GM18870 (cell line): Measurements from ENCODE around the gene OSBPL10.
A peak's percentile ranks its signal among the peaks of the same experiment; 100 is the strongest.

Experiments
- ATAC-seq: cut with Tn5 transposase; IDR thresholded peaks from one replicate; pipeline ENCODE4 v1.9.1; 2021; ENCODE audit warnings: moderate library complexity; ENCODE audit not compliant: unreplicated experiment

Gene OSBPL10

DNA sequence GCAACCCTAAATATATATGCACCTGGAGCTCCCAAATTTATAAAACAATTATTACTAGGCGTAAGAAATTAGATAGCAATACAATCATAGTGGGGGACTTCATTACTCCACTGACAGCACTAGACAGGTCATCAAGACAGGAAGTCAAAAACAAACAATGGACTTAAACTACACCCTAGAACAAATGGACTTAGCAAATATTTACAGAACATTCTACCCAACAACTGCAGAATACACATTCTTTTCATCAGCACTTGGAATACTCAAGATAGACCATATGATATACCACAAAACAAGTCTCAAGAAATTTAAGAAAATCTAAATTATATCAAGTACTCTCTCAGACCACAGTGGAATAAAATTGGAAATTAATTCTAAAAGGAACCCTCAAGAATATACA is 201.5 kb downstream of the OSBPL10 start:
- no peak for ATAC-seq

- ATAC-seq, result no peak
Measured at GRCh38 chr3:31777887-31778286, 203.2 kb downstream of the OSBPL10 start.

DNA sequence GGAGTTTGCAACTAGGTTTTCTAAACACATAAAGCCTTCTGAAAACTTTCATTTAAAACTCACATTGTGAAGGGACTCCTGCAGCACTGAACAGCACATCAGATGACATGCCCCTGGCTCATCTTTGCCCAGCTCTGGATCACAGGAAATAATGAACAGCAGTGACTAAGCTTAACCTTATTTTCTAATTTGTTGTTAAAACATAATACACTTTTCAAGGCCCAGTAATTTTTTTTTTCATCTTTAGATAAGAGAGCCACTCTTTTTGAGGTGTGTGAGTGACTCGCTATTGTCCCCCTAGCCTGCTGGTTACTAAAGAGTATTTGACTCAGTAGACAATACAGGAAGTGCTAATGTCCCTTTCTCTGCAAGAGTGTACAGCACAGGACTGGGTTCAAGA is 204.0 kb downstream of the OSBPL10 start:
- no peak for ATAC-seq

DNA sequence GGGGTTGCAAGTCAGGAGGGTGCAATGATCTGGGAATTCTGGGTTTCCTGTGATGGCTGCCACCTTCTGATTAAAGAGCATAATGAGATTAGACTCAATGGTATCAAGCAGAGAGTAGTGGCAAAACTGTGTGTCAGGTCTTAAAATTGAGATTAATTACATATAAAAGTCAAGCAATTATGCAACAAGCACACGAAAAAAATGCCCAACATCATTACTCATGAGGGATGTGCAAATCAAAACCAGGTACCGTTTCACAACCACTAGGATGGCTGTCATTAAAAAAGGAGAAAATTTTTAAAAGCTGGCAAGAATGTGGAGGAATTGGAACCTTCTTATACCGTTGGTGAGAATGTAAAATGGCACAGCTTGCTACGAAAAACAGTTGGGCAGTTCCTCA is 205.0 kb downstream of the OSBPL10 start:
- no peak for ATAC-seq

DNA sequence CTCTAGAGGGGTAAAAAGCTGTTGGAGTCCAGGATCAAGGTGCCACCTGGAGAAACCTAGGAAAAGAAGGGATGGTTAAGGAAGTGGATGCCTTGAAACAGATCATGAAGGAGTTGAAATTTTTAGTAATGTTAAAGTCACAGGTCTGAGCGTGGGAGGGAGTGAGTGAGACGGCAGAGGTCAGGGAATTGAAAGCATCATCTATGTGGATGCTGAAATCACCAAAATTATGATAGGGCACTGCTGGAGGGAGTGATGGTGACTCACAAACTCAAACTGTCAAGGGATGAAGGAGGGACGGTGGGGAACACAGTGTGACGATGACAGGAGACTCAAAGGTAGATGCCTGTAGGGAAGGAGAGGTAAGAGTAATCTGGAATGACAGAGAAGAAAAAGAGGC is 205.7 kb downstream of the OSBPL10 start:
- no peak for ATAC-seq

GRCh38 chr3:31772758-31773473 is 208.1 kb downstream of the OSBPL10 start:
- no peak for ATAC-seq

GRCh38 chr3:31772272-31772671 is 208.8 kb downstream of the OSBPL10 start:
- ATAC-seq, result no peak

DNA sequence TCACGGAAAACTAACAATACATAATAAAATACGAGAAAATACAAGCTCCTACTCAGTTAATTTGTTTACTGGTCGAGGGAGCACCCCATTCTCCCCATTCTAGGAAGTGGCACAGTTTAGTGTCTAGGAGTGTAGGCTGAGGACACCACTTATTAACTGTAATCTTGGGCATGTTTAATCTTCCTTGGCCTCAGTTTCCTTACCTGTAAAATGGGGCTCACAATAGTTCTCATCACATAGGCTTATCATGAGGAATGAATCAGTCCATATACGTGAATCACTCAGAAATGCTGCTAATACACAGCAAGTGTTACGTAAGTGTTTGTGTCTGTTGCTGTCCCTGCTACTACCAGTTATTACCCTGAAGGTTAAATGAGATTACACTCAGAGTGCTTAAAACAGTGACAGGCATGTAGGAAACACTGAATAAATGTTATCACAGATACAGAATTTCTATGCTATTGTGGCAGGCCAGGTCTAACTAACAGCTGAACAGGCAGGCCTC is 210.2 kb downstream of the OSBPL10 start:
- ATAC-seq, result no peak

- no peak for ATAC-seq
Measured at GRCh38 chr3:31768479-31769125, 212.5 kb downstream of the OSBPL10 start.

GRCh38 chr3:31767920-31768319 is 213.1 kb downstream of the OSBPL10 start:
- ATAC-seq, result no peak

DNA sequence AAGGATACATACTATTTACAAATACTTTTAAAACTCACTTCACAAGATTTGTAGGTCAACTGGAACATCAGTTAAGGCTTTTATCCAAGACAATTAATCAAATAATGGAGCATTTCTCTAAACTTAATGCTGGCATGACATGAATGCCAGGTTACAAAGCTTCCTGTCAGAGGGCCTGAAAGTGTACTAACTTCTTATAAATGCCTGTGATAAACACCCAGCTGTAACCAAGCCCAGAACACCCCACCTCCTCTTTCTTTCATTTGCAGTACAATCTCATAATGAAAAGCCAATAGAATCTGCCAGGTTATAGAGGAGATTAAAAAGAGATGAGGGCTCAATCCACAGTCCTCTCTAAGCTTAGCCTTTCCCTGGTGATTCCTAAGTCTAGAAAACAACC is 214.4 kb downstream of the OSBPL10 start:
- no peak for ATAC-seq

DNA sequence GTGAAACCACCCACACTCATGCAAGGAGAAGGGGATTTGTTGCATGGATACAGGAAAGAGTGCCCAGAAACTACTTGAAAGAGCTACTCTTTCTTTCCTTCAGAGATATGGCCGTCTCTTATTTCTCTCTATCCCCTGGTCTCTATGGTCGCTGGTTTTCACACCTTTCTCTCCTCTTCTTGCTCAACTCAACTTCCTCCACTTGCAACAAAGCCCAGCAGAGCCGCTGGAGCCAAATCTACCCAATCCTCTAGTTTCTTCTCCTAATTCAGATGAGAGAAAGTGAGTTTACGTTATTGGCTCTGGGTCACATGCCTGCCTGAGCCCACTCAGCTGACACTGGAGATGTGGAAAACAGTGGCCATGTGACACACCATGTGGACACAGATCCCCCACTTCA is 215.2 kb downstream of the OSBPL10 start:
- ATAC-seq, result no peak

- ATAC-seq, result no peak
Measured at GRCh38 chr3:31763731-31764130, 217.3 kb downstream of the OSBPL10 start.

- ATAC-seq, result no peak
Measured at GRCh38 chr3:31762888-31763351, 218.1 kb downstream of the OSBPL10 start.

- no peak for ATAC-seq
Measured at GRCh38 chr3:31762097-31762764, 218.8 kb downstream of the OSBPL10 start.

GRCh38 chr3:31760654-31761053 is 220.4 kb downstream of the OSBPL10 start:
- ATAC-seq, result no peak

DNA sequence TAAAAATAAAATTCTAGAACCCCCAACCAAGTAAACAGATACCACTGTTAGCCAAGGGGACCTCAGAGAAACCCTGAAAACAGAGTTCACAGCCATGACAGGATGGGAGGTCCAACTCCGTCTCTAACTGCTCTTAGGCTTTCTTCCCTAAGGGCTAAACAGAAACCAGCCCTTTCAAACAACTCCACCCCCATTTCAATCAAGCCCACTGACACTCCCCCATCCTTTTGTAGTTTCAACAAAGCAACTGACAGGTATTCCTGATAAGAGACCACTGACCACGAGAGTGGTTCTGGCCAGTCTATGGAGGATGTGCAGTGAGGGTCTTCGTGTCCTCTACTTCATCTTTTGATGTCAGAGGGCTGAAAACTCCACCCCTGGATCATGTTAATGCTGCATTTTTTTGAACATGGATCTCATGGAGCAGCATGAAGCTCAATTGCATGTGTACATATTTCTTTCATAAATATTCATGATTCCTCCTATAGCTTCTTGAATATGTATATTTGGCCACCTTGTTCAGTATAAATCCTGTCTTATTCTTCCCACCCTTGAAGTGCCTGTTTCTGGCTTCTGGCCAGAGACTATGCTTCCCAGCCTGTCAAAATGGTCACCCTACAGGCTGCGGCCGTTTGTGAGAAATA is 222.6 kb downstream of the OSBPL10 start:
- no peak for ATAC-seq

DNA sequence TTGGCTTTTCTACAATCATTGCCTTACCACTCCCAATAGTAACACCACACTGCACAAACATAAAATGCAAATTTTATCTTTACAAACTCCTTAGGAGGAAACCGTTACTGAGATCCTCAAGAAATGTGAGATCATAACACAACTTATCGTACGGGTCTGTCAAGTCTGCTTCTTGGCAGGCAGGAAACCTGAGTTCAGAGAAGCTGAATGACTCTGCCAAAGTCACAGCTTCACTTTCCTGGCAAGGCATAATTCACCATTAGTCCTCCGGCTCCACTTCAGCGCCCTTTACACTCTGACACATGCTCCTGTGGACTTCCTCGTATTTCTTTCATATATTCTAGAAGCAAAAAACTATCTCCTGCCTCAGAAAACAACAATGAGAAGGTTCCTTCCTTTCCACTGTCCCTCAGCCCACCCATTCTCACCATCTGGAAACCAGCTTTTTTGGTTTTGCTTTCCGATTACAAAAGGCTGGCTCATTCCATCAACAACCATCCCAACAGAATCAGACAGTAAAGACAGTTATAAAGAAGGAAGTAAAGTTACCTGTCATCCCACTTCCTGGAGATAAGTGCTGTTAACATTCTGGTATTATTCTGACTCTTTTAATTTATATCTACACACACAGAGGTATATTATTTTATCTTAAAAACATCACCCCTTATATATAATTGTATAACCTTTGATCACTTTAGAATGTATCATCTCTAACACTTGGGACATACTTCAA is 225.0 kb downstream of the OSBPL10 start:
- ATAC-seq, result no peak

- peak; percentile 97 for ATAC-seq
Measured at GRCh38 chr3:31754575-31755278, 226.3 kb downstream of the OSBPL10 start.

GRCh38 chr3:31753050-31753425 is 228.0 kb downstream of the OSBPL10 start:
- no peak for ATAC-seq
